IMR-90 (cell line): ENCODE results near the gene PSMG1.

Experiments used
- CEBPB ChIP-seq: IDR thresholded peaks from 2 replicates; pipeline ENCODE4 v1.6.1; 2012; ENCODE audit warnings: low read depth, low read length, improper control_type of control experiment
- MAZ ChIP-seq: IDR thresholded peaks from 2 replicates; pipeline ENCODE4 v1.6.1; 2012; ENCODE audit warnings: low read depth, mild to moderate bottlenecking, low read length, improper control_type of control experiment, moderate library complexity, borderline replicate concordance
- MXI1 ChIP-seq: IDR thresholded peaks from 2 replicates; pipeline ENCODE4 v1.6.1; 2012; ENCODE audit warnings: low read depth, mild to moderate bottlenecking, low read length, moderate library complexity, borderline replicate concordance
- TF ChIP-seq, protein P1 (sequence below): conservative IDR thresholded peaks from 2 replicates; pipeline ENCODE4 v1.5.1; 2012; ENCODE audit warnings: mild to moderate bottlenecking, low read depth, low read length, improper control_type of control experiment

DNA sequence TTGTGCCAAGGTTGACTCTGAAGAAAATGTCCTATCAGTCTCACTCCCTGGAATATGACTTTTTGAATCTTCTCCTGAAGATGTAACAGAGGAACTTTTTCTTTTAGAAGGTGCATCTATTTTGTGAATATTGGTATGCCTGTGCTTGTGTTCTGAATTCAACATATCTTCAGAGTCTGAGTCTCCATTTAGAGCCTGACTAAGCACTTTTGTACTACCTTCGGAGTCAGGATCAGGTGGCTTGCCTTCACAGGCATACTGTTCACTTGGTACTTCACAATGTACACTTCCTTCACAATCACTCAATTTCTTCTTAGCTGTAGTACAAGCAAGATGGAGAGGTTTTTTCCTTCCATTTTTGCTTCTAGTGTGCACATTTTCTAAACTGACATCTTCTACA, 13.6 kb upstream of the PSMG1 start:
- TF ChIP-seq, protein P1, sequence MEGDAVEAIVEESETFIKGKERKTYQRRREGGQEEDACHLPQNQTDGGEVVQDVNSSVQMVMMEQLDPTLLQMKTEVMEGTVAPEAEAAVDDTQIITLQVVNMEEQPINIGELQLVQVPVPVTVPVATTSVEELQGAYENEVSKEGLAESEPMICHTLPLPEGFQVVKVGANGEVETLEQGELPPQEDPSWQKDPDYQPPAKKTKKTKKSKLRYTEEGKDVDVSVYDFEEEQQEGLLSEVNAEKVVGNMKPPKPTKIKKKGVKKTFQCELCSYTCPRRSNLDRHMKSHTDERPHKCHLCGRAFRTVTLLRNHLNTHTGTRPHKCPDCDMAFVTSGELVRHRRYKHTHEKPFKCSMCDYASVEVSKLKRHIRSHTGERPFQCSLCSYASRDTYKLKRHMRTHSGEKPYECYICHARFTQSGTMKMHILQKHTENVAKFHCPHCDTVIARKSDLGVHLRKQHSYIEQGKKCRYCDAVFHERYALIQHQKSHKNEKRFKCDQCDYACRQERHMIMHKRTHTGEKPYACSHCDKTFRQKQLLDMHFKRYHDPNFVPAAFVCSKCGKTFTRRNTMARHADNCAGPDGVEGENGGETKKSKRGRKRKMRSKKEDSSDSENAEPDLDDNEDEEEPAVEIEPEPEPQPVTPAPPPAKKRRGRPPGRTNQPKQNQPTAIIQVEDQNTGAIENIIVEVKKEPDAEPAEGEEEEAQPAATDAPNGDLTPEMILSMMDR: no peak
- TF ChIP-seq MXI1 (no peak), MAZ (no peak), CEBPB (no peak)
